HepG2 (cell line): ENCODE data around the gene AK3. TPM values are rescaled to one million over a fixed set of nuclear protein-coding genes. Genes with fewer than 3 reads are reported as not detected.
A peak's percentile ranks its signal among the peaks of the same experiment; 100 is the strongest.

ENCODE experiments used
- AGO2 ChIP-seq: fragments of 200-400 bp; formaldehyde crosslinking; optimal IDR thresholded peaks from 2 replicates; pipeline ENCODE3; 2017; ENCODE audit warnings: mild to moderate bottlenecking, low read depth, low read length, moderate library complexity
- ATM ChIP-seq: fragments of 450-650 bp; IDR thresholded peaks from 2 replicates; pipeline ENCODE4 v1.7.1; 2017; ENCODE audit warnings: mild to moderate bottlenecking, borderline replicate concordance
- NFE2L1 ChIP-seq: sonication (generic); formaldehyde crosslinking; IDR thresholded peaks from 2 replicates; pipeline ENCODE4 v1.4.0; 2020; ENCODE audit warnings: missing genetic modification reagents, mild to moderate bottlenecking, borderline replicate concordance
- PHF5A ChIP-seq: IDR thresholded peaks from one replicate; pipeline ENCODE4 v1.6.1; 2018; ENCODE audit warnings: low read depth, missing genetic modification reagents; ENCODE audit not compliant: unreplicated experiment
- SMC3 ChIP-seq: IDR thresholded peaks from 2 replicates; pipeline ENCODE4 v1.6.1; 2011; ENCODE audit warnings: low read length, improper control_type of control experiment
- SRSF1 ChIP-seq: fragments of 200-400 bp; formaldehyde crosslinking; optimal IDR thresholded peaks from 2 replicates; pipeline ENCODE3; 2017; ENCODE audit warnings: mild to moderate bottlenecking, low read depth, low read length, moderate library complexity
- TERF1 ChIP-seq: sonication (generic); formaldehyde crosslinking; IDR thresholded peaks from 2 replicates; pipeline ENCODE4 v1.8.0; 2022; ENCODE audit warnings: mild to moderate bottlenecking, missing genetic modification reagents, moderate library complexity
- ZBTB14 ChIP-seq: sonication (generic); formaldehyde crosslinking; IDR thresholded peaks from 2 replicates; pipeline ENCODE4 v1.4.0; 2020; ENCODE audit warnings: missing genetic modification reagents
- ZFP90 ChIP-seq: sonication (generic); formaldehyde crosslinking; IDR thresholded peaks from 2 replicates; pipeline ENCODE4 v1.8.0; 2022; ENCODE audit warnings: missing genetic modification reagents, mild to moderate bottlenecking, inconsistent platforms, borderline replicate concordance
- ZHX1 ChIP-seq: sonication (generic); formaldehyde crosslinking; IDR thresholded peaks from 2 replicates; pipeline ENCODE4 v1.8.1; 2022; ENCODE audit warnings: low read depth, mild to moderate bottlenecking, missing genetic modification reagents
- ZNF143 ChIP-seq: sonication (generic); formaldehyde crosslinking; IDR thresholded peaks from 2 replicates; pipeline ENCODE4 v1.4.0; 2020; ENCODE audit warnings: missing genetic modification reagents
- ZNF530 ChIP-seq: sonication (generic); formaldehyde crosslinking; IDR thresholded peaks from 2 replicates; pipeline ENCODE4 v1.5.0; 2020; ENCODE audit warnings: low read depth, mild to moderate bottlenecking, missing genetic modification reagents
- ZNF660 ChIP-seq: sonication (generic); formaldehyde crosslinking; IDR thresholded peaks from 2 replicates; pipeline ENCODE4 v1.5.1; 2020; ENCODE audit warnings: mild to moderate bottlenecking, low read depth, missing genetic modification reagents, borderline replicate concordance
- ZNF709 ChIP-seq: sonication (generic); formaldehyde crosslinking; IDR thresholded peaks from 2 replicates; pipeline ENCODE4 v1.5.0; 2020; ENCODE audit warnings: mild to moderate bottlenecking, missing genetic modification reagents
- polyA plus RNA-seq, 8 experiments: library from polyadenylated mRNA; depleted of rRNA in 3 of 8; stranded (reverse) in 7 of 8; unstranded in 1 of 8; fragments of >200 nt; fragmentation: Illumina TruSeq in 4 of 8; extraction: Trizol in 4 of 8; gene quantifications; 2 replicates each; pipeline versions ENCODE4 v1.2.1 to v1.2.3, GENCODE V29; 2011 to 2016; ENCODE audit warnings: low read depth in 4 of 8, missing spikeins in 1 of 8, mixed read lengths in 1 of 8; ENCODE audit not compliant: insufficient read depth in 1 of 8
- total RNA-seq, 5 experiments: library from RNA; depleted of rRNA; stranded (reverse); fragments of >200 nt; fragmentation: Illumina TruSeq; extraction: Trizol; gene quantifications; 2 replicates each; pipeline ENCODE4 v1.2.3, GENCODE V29; 2016; ENCODE audit warnings: low read depth in 1 of 5
- TF ChIP-seq, protein P1 (sequence below): sonication (generic); formaldehyde crosslinking; conservative IDR thresholded peaks from 2 replicates; pipeline ENCODE4 v1.4.0; 2020; ENCODE audit warnings: missing genetic modification reagents
- TF ChIP-seq, protein P2 (sequence below): sonication (generic); formaldehyde crosslinking; IDR thresholded peaks from 2 replicates; pipeline ENCODE4 v1.8.0; 2022; ENCODE audit warnings: low read depth, missing genetic modification reagents
- TF ChIP-seq, protein P3 (sequence below): sonication (generic); formaldehyde crosslinking; IDR thresholded peaks from 2 replicates; pipeline ENCODE4 v1.8.1; 2023; ENCODE audit warnings: mild to moderate bottlenecking, missing genetic modification reagents

AK3 gene
- total and polyA plus RNA-seq, 2 of the 13 experiments (the other 11 are each of a cell fraction or from before 2014, with no cell fraction given): 76.8 to 109 TPM

DNA sequence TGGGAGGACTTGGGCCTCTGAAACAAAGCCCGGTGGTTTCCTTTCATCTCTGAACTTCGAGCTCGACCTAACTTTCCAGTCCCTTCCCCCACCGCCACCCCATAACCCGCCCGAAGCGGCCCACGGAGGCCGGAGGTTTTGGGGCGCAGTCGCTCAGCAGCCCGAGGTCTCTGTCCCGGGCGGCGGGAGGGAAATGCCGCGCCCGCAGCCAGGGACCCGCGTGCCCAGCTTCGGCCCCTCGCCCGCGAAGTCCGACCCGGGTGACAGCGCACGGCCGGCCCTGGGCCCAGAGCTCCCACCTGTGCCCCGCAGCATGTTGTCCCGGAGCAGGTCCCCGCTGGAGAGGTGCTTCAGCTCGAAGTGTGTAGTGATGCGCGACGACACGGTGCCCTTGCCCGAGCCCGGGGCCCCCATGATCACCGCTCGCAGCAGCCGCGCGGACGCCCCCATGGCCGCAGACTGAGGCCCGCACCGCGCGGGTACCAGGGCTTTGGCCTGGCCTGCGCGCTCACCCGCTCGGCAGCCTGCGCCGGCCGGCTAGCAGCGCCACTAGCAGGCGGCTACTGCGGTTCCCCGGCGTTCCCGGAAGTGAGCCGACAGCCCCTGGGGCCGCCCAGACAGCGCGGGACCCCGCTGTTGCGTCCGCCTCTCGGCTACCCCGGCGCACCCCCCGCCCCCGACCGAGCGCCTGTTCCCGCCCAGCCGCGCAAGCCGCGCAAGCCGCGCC is at the start of gene AK3 (continued):
- TF ChIP-seq, protein P1, sequence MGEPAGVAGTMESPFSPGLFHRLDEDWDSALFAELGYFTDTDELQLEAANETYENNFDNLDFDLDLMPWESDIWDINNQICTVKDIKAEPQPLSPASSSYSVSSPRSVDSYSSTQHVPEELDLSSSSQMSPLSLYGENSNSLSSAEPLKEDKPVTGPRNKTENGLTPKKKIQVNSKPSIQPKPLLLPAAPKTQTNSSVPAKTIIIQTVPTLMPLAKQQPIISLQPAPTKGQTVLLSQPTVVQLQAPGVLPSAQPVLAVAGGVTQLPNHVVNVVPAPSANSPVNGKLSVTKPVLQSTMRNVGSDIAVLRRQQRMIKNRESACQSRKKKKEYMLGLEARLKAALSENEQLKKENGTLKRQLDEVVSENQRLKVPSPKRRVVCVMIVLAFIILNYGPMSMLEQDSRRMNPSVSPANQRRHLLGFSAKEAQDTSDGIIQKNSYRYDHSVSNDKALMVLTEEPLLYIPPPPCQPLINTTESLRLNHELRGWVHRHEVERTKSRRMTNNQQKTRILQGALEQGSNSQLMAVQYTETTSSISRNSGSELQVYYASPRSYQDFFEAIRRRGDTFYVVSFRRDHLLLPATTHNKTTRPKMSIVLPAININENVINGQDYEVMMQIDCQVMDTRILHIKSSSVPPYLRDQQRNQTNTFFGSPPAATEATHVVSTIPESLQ: 0 out of 2 replicates have a peak, but pooled peaks have one; percentile 55
- no peak for TF ChIP-seq ZNF660 (CRISPR knock-in tag)
- TF ChIP-seq, protein P2, sequence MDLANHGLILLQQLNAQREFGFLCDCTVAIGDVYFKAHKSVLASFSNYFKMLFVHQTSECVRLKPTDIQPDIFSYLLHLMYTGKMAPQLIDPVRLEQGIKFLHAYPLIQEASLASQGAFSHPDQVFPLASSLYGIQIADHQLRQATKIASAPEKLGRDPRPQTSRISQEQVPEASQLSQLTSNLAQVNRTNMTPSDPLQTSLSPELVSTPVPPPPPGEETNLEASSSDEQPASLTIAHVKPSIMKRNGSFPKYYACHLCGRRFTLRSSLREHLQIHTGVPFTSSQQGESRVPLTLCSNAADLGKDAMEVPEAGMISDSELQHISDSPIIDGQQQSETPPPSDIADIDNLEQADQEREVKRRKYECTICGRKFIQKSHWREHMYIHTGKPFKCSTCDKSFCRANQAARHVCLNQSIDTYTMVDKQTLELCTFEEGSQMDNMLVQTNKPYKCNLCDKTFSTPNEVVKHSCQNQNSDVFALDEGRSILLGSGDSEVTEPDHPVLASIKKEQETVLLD (CRISPR knock-in tag): peak; percentile 82
- no peak for TF ChIP-seq PHF5A (CRISPR knock-in tag)
- 0 out of 2 replicates have a peak, but pooled peaks have one; percentile 49 for TF ChIP-seq ZNF143 (CRISPR knock-in tag)
- peak; percentile 72; the same call in 1 of the 2 replicates for TF ChIP-seq ZFP90
- no peak for TF ChIP-seq SRSF1
- TF ChIP-seq ATM: no peak
- TF ChIP-seq ZNF709 (CRISPR knock-in tag): peak; percentile 27; the same call in 1 of the 2 replicates
- TF ChIP-seq, protein P3, sequence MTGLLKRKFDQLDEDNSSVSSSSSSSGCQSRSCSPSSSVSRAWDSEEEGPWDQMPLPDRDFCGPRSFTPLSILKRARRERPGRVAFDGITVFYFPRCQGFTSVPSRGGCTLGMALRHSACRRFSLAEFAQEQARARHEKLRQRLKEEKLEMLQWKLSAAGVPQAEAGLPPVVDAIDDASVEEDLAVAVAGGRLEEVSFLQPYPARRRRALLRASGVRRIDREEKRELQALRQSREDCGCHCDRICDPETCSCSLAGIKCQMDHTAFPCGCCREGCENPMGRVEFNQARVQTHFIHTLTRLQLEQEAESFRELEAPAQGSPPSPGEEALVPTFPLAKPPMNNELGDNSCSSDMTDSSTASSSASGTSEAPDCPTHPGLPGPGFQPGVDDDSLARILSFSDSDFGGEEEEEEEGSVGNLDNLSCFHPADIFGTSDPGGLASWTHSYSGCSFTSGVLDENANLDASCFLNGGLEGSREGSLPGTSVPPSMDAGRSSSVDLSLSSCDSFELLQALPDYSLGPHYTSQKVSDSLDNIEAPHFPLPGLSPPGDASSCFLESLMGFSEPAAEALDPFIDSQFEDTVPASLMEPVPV (CRISPR knock-in tag): peak; percentile 75
- TF ChIP-seq NFE2L1: 0 out of 2 replicates have a peak, but pooled peaks have one; percentile 61
- no peak for TF ChIP-seq ZNF530 (CRISPR knock-in tag)
- no peak for TF ChIP-seq SMC3
- peak; percentile 38 for TF ChIP-seq ZHX1 (CRISPR knock-in tag)
- TF ChIP-seq ZBTB14 (CRISPR knock-in tag): peak; percentile 79
- TF ChIP-seq AGO2: peak; percentile 95
- TF ChIP-seq TERF1 (CRISPR knock-in tag): no peak
